ENCODE results near the gene C19orf38.

The C19orf38 gene

GRCh38 chr19:10907925-10908324 is 59.7 kb downstream of the C19orf38 start:
- no peak overlapping the region for H3K4me3 ChIP-seq (ENCODE audit: low read depth, low read length)
- in situ Hi-C loops (cut with HindIII; ENCODE audit: low sequenced_read_pairs), result no loop called here
- no peak for TF ChIP-seq CTCF (IDR thresholded peaks at IDR 0.05; ENCODE audit: low read depth, low read length)
- DNase-seq (ENCODE audit: low read depth, low spot score), result no peak

DNA sequence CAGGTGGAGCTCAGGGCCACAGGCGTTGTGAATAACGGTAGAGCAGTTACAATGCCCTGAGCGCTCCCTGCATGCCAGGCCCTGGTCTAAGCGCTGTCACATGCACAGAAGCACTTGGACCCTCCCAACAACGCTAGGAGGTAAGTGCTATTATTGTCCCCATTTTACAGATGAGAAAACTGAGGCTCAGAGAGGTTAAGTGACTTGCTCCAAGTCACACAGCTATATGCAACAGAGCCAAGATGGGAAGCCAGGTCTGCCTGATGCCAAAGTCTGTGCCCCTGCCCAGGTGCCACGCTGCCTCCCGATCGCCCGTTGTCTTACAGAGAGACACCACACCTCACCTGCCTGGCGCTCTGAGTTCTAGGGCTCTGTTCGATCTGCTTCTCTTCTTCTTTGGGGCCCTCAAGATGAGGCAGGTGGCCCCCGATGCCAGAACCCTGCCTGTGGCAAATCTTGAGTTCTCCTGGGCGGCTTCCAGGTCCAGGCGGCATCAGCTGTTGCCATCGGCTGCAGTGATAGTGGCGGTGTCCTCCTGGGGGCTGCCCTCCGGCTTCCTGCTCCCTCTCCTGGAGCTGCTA is 60.3 kb downstream of the C19orf38 start:
- no peak overlapping the region for H3K4me3 ChIP-seq (ENCODE audit: low read depth, low read length)
- in situ Hi-C loops (cut with HindIII; ENCODE audit: low sequenced_read_pairs), result no loop called here
- TF ChIP-seq CTCF (IDR thresholded peaks at IDR 0.05; ENCODE audit: low read depth, low read length), result no peak
- no peak for DNase-seq (ENCODE audit: low read depth, low spot score)

DNA sequence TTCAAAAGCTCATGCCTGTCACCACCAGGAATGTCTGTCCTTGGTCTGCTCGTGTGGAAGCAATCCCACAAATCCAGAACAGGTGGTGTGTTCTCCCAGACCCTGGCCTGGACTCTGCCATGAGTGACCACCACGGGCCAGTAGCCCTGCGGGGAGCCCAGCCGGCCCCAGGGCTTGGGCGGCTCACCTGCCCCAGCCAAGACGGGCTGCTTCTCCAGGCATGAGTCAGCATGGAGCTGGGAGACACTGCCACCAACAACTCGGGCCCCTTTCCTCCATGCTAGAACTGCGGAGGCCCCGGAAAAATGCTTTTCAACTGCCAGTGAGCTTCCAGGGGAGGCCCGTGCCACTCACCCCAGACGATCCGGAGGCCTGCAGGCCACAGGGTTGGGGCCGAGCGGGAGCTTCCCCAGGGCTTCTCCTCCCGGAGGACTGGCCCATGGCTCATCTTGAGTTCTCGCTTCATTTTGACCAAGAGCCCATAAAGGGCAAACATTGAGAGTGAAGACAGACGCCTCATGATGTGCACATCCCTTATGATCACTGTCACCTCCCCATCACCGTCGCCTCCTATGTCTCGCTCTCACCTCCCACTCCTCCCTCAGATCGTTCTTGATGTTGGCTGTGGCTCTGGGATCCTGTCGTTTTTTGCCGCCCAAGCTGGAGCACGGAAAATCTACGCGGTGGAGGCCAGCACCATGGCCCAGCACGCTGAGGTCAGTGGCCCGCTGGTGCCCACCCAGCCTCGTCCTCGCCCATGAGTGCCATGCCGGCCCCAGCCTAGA is 63.6 kb downstream of the C19orf38 start:
- in situ Hi-C loops (cut with HindIII; ENCODE audit: low sequenced_read_pairs), result no loop called here
- no peak overlapping the region for H3K4me3 ChIP-seq (ENCODE audit: low read depth, low read length)
- DNase-seq (ENCODE audit: low read depth, low spot score), result no peak
- no peak for TF ChIP-seq CTCF (IDR thresholded peaks at IDR 0.05; ENCODE audit: low read depth, low read length)

DNA sequence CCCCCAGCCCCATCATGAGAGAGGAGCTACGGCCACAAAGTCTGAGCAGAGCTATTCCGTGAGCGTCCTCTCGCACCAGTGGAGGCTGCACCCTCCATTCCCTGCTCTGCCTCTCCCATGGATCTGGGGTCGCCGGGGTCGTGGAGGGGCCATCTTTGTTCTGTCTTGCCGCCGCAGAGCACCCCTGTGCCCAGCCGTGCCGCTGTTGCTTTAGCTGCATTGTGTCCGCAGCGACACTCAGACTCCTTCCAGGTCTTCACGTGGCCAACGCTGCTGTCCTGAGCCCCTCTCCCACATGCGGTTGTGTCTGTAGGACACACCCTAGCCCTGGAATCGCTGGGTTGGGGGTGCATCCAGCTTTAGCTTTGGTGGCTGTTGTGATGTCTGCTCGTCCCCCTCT is 64.4 kb downstream of the C19orf38 start:
- no peak for DNase-seq (ENCODE audit: low read depth, low spot score)
- no peak overlapping the region for H3K4me3 ChIP-seq (ENCODE audit: low read depth, low read length)
- in situ Hi-C loops (cut with HindIII; ENCODE audit: low sequenced_read_pairs), result no loop called here
- no peak for TF ChIP-seq CTCF (IDR thresholded peaks at IDR 0.05; ENCODE audit: low read depth, low read length)

DNA sequence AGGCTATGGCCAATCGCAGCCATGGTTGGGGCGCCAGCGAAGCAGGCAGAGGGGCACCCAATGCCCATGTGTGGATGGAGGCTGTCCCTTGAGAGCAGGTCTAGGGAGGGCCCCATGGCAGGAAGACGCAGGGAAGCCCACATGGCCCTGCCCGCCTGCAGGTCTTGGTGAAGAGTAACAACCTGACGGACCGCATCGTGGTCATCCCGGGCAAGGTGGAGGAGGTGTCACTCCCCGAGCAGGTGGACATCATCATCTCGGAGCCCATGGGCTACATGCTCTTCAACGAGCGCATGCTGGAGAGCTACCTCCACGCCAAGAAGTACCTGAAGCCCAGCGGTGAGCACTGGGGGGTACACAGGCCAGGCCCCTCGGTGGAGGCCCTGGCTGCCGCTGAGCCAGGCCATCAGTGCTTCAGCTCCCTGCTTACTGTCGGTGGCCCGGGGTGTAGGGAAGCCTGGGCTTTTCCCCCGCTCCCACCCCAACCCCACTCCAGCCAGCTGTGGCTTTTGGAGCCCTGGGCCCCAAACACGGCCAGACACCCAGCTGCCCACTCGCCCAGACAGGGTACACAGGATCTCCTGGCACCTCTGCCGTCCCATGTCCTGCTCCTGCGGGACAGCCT is 65.6 kb downstream of the C19orf38 start:
- in situ Hi-C loops (cut with HindIII; ENCODE audit: low sequenced_read_pairs), result no loop called here
- no peak for TF ChIP-seq CTCF (IDR thresholded peaks at IDR 0.05; ENCODE audit: low read depth, low read length)
- H3K4me3 ChIP-seq (ENCODE audit: low read depth, low read length), result no peak overlapping the region
- DNase-seq (ENCODE audit: low read depth, low spot score), result no peak

GRCh38 chr19:10915130-10916091 is 67.2 kb downstream of the C19orf38 start:
- no peak for TF ChIP-seq CTCF (IDR thresholded peaks at IDR 0.05; ENCODE audit: low read depth, low read length)
- in situ Hi-C loops (cut with HindIII; ENCODE audit: low sequenced_read_pairs), result no loop called here
- H3K4me3 ChIP-seq (ENCODE audit: low read depth, low read length), result no peak overlapping the region
- DNase-seq (ENCODE audit: low read depth, low spot score), result peak; percentile 74
